Peyer's patch (tissue), 4 donors: ENCODE data around the gene PRKCA.

Source experiments
- POLR2A ChIP-seq, 2 donors: fragments of 450-650 bp; IDR thresholded peaks; one replicate each; pipeline ENCODE4 v1.5.1; 2017; ENCODE audit warnings: antibody characterized with exemption in 2 of 2, mild to moderate bottlenecking in 2 of 2, moderate library complexity in 2 of 2
- TF ChIP-seq, protein P1 (sequence below), 6 experiments: fragments of 450-650 bp in 4 of 6; fragments of 200-600 bp in 2 of 6; sonication (generic) in 1 of 6; IDR thresholded peaks; one replicate each; pipeline ENCODE4 v1.5.1; 2017 to 2019; ENCODE audit warnings: antibody characterized with exemption in 6 of 6, mild to moderate bottlenecking in 3 of 6, moderate library complexity in 1 of 6

DNA sequence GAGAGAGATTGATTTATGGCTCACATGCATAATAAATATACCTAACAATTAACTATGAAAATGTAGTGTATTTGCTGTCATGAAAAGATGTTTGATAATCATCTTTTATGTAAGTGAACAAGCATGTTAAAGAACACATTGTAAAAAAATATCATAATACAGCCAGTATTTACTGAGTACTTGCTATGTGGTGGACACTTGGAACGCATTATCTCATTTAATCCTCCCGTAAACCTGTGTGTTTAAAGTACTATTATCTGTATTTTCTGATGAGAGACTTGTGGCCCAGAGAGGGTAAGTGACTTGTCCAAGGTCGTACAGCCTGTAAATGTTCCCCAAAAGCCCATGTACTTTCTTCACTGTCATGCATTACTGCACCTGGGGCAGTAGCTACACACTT, 70.7 kb downstream of the PRKCA start:
- TF ChIP-seq, protein P1, sequence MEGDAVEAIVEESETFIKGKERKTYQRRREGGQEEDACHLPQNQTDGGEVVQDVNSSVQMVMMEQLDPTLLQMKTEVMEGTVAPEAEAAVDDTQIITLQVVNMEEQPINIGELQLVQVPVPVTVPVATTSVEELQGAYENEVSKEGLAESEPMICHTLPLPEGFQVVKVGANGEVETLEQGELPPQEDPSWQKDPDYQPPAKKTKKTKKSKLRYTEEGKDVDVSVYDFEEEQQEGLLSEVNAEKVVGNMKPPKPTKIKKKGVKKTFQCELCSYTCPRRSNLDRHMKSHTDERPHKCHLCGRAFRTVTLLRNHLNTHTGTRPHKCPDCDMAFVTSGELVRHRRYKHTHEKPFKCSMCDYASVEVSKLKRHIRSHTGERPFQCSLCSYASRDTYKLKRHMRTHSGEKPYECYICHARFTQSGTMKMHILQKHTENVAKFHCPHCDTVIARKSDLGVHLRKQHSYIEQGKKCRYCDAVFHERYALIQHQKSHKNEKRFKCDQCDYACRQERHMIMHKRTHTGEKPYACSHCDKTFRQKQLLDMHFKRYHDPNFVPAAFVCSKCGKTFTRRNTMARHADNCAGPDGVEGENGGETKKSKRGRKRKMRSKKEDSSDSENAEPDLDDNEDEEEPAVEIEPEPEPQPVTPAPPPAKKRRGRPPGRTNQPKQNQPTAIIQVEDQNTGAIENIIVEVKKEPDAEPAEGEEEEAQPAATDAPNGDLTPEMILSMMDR (IDR thresholded peaks at IDR 0.05): no peak
- no peak for TF ChIP-seq POLR2A (IDR thresholded peaks at IDR 0.05)
